HepG2 (cell line): ENCODE measurements around the gene GPS1. TPM values are rescaled to one million over a fixed set of nuclear protein-coding genes. Genes with fewer than 3 reads are reported as not detected.

ENCODE experiments used
- CEBPG ChIP-seq: IDR thresholded peaks from 2 replicates; pipeline ENCODE4 v1.6.1; 2016
- CENPX ChIP-seq: sonication (generic); formaldehyde crosslinking; IDR thresholded peaks from 2 replicates; pipeline ENCODE4 v1.9.0; 2021; ENCODE audit warnings: mild to moderate bottlenecking, missing genetic modification reagents, moderate library complexity
- KLF13 ChIP-seq: sonication (generic); formaldehyde crosslinking; IDR thresholded peaks from 2 replicates; pipeline ENCODE4 v1.4.0; 2020; ENCODE audit warnings: mild to moderate bottlenecking, missing genetic modification reagents
- KMT2A ChIP-seq: sonication (generic); formaldehyde crosslinking; IDR thresholded peaks from 2 replicates; pipeline ENCODE4 v1.4.0; 2020; ENCODE audit warnings: missing genetic modification reagents
- NCOR1 ChIP-seq: fragments of 200-600 bp; sonication (generic); IDR thresholded peaks from 2 replicates; pipeline ENCODE4 v1.7.0; 2017; ENCODE audit warnings: antibody characterized with exemption, low read length, borderline replicate concordance
- NFIB ChIP-seq: sonication (generic); formaldehyde crosslinking; IDR thresholded peaks from 2 replicates; pipeline ENCODE4 v1.9.0; 2021; ENCODE audit warnings: missing genetic modification reagents, mild to moderate bottlenecking, borderline replicate concordance
- NONO ChIP-seq, 2 experiments: fragments of 450-650 bp in 1 of 2; sonication (generic) in 1 of 2; formaldehyde crosslinking in 1 of 2; IDR thresholded peaks in 1 of 2; conservative IDR thresholded peaks in 1 of 2; 2 replicates each; pipeline versions ENCODE4 v1.6.1 to v1.8.0; 2017 to 2022; ENCODE audit warnings: mild to moderate bottlenecking in 1 of 2, missing genetic modification reagents in 1 of 2, moderate library complexity in 1 of 2
- NR2F1 ChIP-seq, 2 experiments: fragments of 450-650 bp in 1 of 2; formaldehyde crosslinking in 1 of 2; IDR thresholded peaks; 2 replicates each; pipeline versions ENCODE4 v1.5.0 to v1.6.1; 2016 to 2020; ENCODE audit warnings: mild to moderate bottlenecking in 1 of 2, missing compliant biosample characterization in 1 of 2, missing genetic modification reagents in 1 of 2, moderate library complexity in 1 of 2
- PRMT3 ChIP-seq: sonication (generic); formaldehyde crosslinking; IDR thresholded peaks from 2 replicates; pipeline ENCODE4 v1.8.1; 2022; ENCODE audit warnings: low read depth, mild to moderate bottlenecking, moderate library complexity, missing genetic modification reagents, borderline replicate concordance
- ZIK1 ChIP-seq: sonication (generic); formaldehyde crosslinking; IDR thresholded peaks from 2 replicates; pipeline ENCODE4 v1.5.0; 2020; ENCODE audit warnings: mild to moderate bottlenecking, low read depth, missing genetic modification reagents, borderline replicate concordance
- ZNF17 ChIP-seq: sonication (generic); formaldehyde crosslinking; IDR thresholded peaks from 2 replicates; pipeline ENCODE4 v1.5.0; 2020; ENCODE audit warnings: mild to moderate bottlenecking, missing genetic modification reagents
- ZNF225 ChIP-seq: sonication (generic); formaldehyde crosslinking; IDR thresholded peaks from 2 replicates; pipeline ENCODE4 v1.4.0; 2020; ENCODE audit warnings: mild to moderate bottlenecking, missing genetic modification reagents
- ZNF552 ChIP-seq: sonication (generic); formaldehyde crosslinking; IDR thresholded peaks from 2 replicates; pipeline ENCODE4 v1.9.0; 2022; ENCODE audit warnings: missing genetic modification reagents, mild to moderate bottlenecking, borderline replicate concordance
- ZNF629 ChIP-seq: sonication (generic); formaldehyde crosslinking; conservative IDR thresholded peaks from 2 replicates; pipeline ENCODE4 v1.5.0; 2020; ENCODE audit warnings: missing genetic modification reagents
- ZNF766 ChIP-seq: sonication (generic); formaldehyde crosslinking; IDR thresholded peaks from 2 replicates; pipeline ENCODE4 v1.5.0; 2020; ENCODE audit warnings: missing genetic modification reagents, borderline replicate concordance
- polyA plus RNA-seq, 8 experiments: library from polyadenylated mRNA; depleted of rRNA in 3 of 8; stranded (reverse) in 7 of 8; unstranded in 1 of 8; fragments of >200 nt; fragmentation: Illumina TruSeq in 4 of 8; extraction: Trizol in 4 of 8; gene quantifications; 2 replicates each; pipeline versions ENCODE4 v1.2.1 to v1.2.3, GENCODE V29; 2011 to 2016; ENCODE audit warnings: low read depth in 4 of 8, missing spikeins in 1 of 8, mixed read lengths in 1 of 8; ENCODE audit not compliant: insufficient read depth in 1 of 8
- total RNA-seq, 5 experiments: library from RNA; depleted of rRNA; stranded (reverse); fragments of >200 nt; fragmentation: Illumina TruSeq; extraction: Trizol; gene quantifications; 2 replicates each; pipeline ENCODE4 v1.2.3, GENCODE V29; 2016; ENCODE audit warnings: low read depth in 1 of 5
- TF ChIP-seq, protein P1 (sequence below): sonication (generic); formaldehyde crosslinking; IDR thresholded peaks from 2 replicates; pipeline ENCODE4 v1.8.0; 2022; ENCODE audit warnings: mild to moderate bottlenecking, missing genetic modification reagents, borderline replicate concordance
- TF ChIP-seq, protein P2 (sequence below): sonication (generic); formaldehyde crosslinking; IDR thresholded peaks from 2 replicates; pipeline ENCODE4 v1.8.1; 2023; ENCODE audit warnings: mild to moderate bottlenecking, missing genetic modification reagents
- TF ChIP-seq, protein P3 (sequence below): sonication (generic); formaldehyde crosslinking; IDR thresholded peaks from 2 replicates; pipeline ENCODE4 v1.8.1; 2023; ENCODE audit warnings: mild to moderate bottlenecking, missing genetic modification reagents
- TF ChIP-seq, protein P4 (sequence below): sonication (generic); formaldehyde crosslinking; IDR thresholded peaks from 2 replicates; pipeline ENCODE4 v1.8.1; 2023; ENCODE audit warnings: missing genetic modification reagents, inconsistent platforms, borderline replicate concordance
- TF ChIP-seq, protein P5 (sequence below): IDR thresholded peaks from 2 replicates; pipeline ENCODE4 v1.6.1; 2016; ENCODE audit warnings: missing biosample characterization, missing genetic modification reagents, low read depth
- TF ChIP-seq, protein P6 (sequence below): sonication (generic); formaldehyde crosslinking; IDR thresholded peaks from 2 replicates; pipeline ENCODE4 v1.5.0; 2020; ENCODE audit warnings: missing genetic modification reagents

The GPS1 gene
- total and polyA plus RNA-seq, 2 of the 13 experiments (the other 11 are each of a cell fraction or from before 2014, with no cell fraction given): 124 to 128 TPM

DNA sequence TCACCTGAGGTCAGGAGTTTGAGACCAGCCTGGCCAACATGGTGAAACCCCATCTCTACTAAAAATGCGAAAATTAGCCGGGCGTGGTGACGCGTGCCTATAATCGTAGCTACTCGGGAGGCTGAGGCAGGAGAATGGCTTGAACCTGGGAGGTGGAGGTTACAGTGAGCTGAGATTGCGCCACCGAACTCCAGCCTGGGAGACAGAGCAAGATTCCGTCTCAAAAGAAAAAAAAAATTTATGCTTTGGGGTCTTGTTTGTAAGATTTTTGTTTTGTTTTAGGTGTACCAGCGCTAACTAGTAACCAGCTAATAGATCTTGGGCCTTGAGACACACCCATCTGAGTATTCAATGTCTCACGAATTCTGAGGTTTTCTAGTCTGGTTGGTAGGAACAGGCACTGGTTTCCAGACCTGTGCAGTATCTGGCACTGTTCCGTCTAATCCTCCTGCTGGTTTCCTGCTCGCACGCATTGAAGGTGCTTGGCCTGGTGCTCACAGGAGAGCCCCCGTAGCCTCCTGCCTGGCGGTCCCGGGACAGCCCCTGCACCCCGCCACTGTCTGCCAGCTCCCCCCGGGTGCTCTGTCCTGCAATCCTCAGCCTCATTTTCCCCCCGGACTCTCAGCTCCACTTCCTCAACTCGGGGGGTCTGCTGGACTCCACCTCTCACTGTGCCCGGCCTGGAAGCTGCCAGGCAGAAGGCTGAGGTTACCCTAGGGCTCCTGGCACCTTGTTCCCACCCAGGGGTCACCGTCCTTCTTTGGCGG, 24.5 kb downstream of the GPS1 start (continued):
- TF ChIP-seq ZNF629 (CRISPR knock-in tag) (0 out of 2 replicates have a peak, but pooled peaks have one; percentile 15), CENPX (no peak), PRMT3 (CRISPR knock-in tag) (no peak), KMT2A (CRISPR knock-in tag) (no peak), ZNF17 (CRISPR knock-in tag) (no peak), ZNF552 (CRISPR knock-in tag) (no peak), CEBPG (CRISPR knock-in tag) (no peak), NCOR1 (no peak), NR2F1 (CRISPR knock-in tag; IDR thresholded peaks at IDR 0.05) (no peak), NFIB (no peak), ZIK1 (CRISPR knock-in tag) (no peak), ZNF766 (CRISPR knock-in tag) (no peak), NONO (IDR thresholded peaks at IDR 0.05) (no peak), NONO (CRISPR knock-in tag; conservative IDR thresholded peaks at IDR 0.05) (no peak; the same call in 1 of the 2 replicates), KLF13 (CRISPR knock-in tag) (0 out of 2 replicates have a peak, but pooled peaks have one; percentile 58), ZNF225 (CRISPR knock-in tag) (no peak)
- TF ChIP-seq, protein P1, sequence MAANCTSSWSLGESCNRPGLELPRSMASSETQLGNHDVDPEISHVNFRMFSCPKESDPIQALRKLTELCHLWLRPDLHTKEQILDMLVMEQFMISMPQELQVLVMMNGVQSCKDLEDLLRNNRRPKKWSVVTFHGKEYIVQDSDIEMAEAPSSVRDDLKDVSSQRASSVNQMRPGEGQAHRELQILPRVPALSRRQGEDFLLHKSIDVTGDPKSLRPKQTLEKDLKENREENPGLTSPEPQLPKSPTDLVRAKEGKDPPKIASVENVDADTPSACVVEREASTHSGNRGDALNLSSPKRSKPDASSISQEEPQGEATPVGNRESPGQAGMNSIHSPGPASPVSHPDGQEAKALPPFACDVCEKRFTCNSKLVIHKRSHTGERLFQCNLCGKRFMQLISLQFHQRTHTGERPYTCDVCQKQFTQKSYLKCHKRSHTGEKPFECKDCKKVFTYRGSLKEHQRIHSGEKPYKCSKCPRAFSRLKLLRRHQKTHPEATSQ (CRISPR knock-in tag): no peak; the same call in 1 of the 2 replicates
- TF ChIP-seq, protein P2, sequence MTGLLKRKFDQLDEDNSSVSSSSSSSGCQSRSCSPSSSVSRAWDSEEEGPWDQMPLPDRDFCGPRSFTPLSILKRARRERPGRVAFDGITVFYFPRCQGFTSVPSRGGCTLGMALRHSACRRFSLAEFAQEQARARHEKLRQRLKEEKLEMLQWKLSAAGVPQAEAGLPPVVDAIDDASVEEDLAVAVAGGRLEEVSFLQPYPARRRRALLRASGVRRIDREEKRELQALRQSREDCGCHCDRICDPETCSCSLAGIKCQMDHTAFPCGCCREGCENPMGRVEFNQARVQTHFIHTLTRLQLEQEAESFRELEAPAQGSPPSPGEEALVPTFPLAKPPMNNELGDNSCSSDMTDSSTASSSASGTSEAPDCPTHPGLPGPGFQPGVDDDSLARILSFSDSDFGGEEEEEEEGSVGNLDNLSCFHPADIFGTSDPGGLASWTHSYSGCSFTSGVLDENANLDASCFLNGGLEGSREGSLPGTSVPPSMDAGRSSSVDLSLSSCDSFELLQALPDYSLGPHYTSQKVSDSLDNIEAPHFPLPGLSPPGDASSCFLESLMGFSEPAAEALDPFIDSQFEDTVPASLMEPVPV (CRISPR knock-in tag): no peak
- TF ChIP-seq, protein P3, sequence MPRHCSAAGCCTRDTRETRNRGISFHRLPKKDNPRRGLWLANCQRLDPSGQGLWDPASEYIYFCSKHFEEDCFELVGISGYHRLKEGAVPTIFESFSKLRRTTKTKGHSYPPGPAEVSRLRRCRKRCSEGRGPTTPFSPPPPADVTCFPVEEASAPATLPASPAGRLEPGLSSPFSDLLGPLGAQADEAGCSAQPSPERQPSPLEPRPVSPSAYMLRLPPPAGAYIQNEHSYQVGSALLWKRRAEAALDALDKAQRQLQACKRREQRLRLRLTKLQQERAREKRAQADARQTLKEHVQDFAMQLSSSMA (CRISPR knock-in tag): no peak
- TF ChIP-seq, protein P4, sequence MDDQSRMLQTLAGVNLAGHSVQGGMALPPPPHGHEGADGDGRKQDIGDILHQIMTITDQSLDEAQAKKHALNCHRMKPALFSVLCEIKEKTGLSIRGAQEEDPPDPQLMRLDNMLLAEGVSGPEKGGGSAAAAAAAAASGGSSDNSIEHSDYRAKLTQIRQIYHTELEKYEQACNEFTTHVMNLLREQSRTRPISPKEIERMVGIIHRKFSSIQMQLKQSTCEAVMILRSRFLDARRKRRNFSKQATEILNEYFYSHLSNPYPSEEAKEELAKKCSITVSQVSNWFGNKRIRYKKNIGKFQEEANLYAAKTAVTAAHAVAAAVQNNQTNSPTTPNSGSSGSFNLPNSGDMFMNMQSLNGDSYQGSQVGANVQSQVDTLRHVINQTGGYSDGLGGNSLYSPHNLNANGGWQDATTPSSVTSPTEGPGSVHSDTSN (CRISPR knock-in tag): no peak
- TF ChIP-seq, protein P5, sequence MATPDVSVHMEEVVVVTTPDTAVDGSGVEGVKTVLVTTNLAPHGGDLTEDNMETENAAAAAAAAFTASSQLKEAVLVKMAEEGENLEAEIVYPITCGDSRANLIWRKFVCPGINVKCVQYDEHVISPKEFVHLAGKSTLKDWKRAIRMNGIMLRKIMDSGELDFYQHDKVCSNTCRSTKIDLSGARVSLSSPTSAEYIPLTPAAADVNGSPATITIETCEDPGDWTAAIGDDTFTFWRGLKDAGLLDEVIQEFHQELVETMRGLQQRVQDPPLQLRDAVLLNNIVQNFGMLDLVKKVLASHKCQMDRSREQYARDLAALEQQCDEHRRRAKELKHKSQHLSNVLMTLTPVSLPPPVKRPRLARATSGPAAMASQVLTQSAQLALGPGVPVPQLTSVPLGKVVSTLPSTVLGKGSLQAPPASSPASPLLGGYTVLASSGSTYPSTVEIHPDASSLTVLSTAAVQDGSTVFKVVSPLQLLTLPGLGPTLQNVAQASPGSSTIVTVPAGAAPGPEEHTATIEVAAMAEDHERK: no peak
- TF ChIP-seq, protein P6, sequence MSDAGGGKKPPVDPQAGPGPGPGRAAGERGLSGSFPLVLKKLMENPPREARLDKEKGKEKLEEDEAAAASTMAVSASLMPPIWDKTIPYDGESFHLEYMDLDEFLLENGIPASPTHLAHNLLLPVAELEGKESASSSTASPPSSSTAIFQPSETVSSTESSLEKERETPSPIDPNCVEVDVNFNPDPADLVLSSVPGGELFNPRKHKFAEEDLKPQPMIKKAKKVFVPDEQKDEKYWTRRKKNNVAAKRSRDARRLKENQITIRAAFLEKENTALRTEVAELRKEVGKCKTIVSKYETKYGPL (CRISPR knock-in tag): no peak
